Heart right ventricle (tissue), 16 donors: ENCODE data around the gene TMEM225B. TPM values are rescaled to one million over a fixed set of nuclear protein-coding genes. Genes with fewer than 3 reads are reported as not detected.
A peak's percentile ranks its signal among the peaks of the same experiment; 100 is the strongest.

Experiments used
- ATAC-seq, 8 donors: fragments of 200-7000 bp; cut with Tn5 transposase; one replicate each; pipeline ENCODE4 v1.9.1; 2020; ENCODE audit warnings: mild to moderate bottlenecking in 8 of 8, moderate library complexity in 8 of 8, moderate number of reproducible peaks in 1 of 8
- DNase-seq, 2 donors: peaks; one replicate each; pipeline ENCODE4 v3.0.0-alpha.2; 2020
- H3K27ac ChIP-seq, 10 donors: fragments of 200-600 bp; sonication (generic) in 2 of 10; one replicate each; pipeline versions ENCODE4 v1.5.0 to v1.8.0; 2020 to 2022; ENCODE audit warnings: mild to moderate bottlenecking in 3 of 10
- H3K27me3 ChIP-seq, 7 donors: fragments of 200-600 bp; one replicate each; pipeline ENCODE4 v1.8.0; 2021 to 2022; ENCODE audit warnings: mild to moderate bottlenecking in 2 of 7
- H3K36me3 ChIP-seq, 9 donors: fragments of 200-600 bp; sonication (generic) in 1 of 9; one replicate each; pipeline versions ENCODE4 v1.5.0 to v1.8.0; 2020 to 2022; ENCODE audit warnings: mild to moderate bottlenecking in 2 of 9
- H3K4me1 ChIP-seq, 9 donors: fragments of 200-600 bp; sonication (generic) in 1 of 9; one replicate each; pipeline versions ENCODE4 v1.5.0 to v1.8.0; 2020 to 2022; ENCODE audit warnings: mild to moderate bottlenecking in 4 of 9
- H3K4me3 ChIP-seq, 10 donors: fragments of 200-600 bp; sonication (generic) in 2 of 10; one replicate each; pipeline versions ENCODE4 v1.5.0 to v1.8.0; 2020 to 2022; ENCODE audit warnings: mild to moderate bottlenecking in 7 of 10, moderate library complexity in 2 of 10
- H3K9me3 ChIP-seq, 11 donors: fragments of 200-600 bp in 10 of 11; sonication (generic) in 2 of 11; one replicate each; pipeline versions ENCODE4 v1.5.0 to v1.8.0; 2013 to 2022; ENCODE audit warnings: mild to moderate bottlenecking in 2 of 11, control low read depth in 1 of 11, moderate library complexity in 1 of 11
- WGBS, 2 donors: extraction: QIAGEN DNeasy Blood & Tissue Kit; methylation state at CpG; one replicate each; pipeline ENCODE4 v1.1.7; 2013; ENCODE audit warnings: inconsistent platforms in 1 of 2; 5-methylcytosine and 5-hydroxymethylcytosine counted together
- intact Hi-C, 10 donors: fragments of 100-400 bp; cut with DNase I; formaldehyde crosslinking; loops; one replicate each; pipeline versions ENCODE4 v1.11.1 to v1.14.2; 2022
- polyA plus RNA-seq, 2 donors: library from polyadenylated mRNA; stranded (reverse); fragments of 200-250 nt; gene quantifications; one replicate each; pipeline ENCODE4 v1.2.3, GENCODE V29; 2013
- total RNA-seq, 10 donors: library from RNA; stranded (reverse); fragmentation: NEBNext Ultra II Directional in 3 of 10; extraction: Animal tissue kit (Norgen Biotek cat#: 25700) in 3 of 10; gene quantifications; one replicate each; pipeline versions ENCODE4 v1.2.1 to v1.2.4, GENCODE V29; 2021 to 2023
- TF ChIP-seq, protein P1 (sequence below), 9 donors: fragments of 200-600 bp; sonication (generic) in 2 of 9; IDR thresholded peaks; one replicate each; pipeline versions ENCODE4 v1.5.0 to v1.8.0; 2021 to 2022; ENCODE audit warnings: antibody characterized with exemption in 9 of 9, mild to moderate bottlenecking in 5 of 9, moderate library complexity in 1 of 9
- donor health status: Arrhythmogenic right ventricular cardiomyopathy.
- donor health status: ischemic (EF 13 %, LVEDD 7.1; RV severe dilation, severe dysfunction).
- donor health status: healthy with polysubstance abuse.
- donor health status: DM: no; HTN: yes; CAD: no.
- donor health status: DM: no; HTN: no; CAD: no.
- donor health status: ischemic (EF 25% LVEDD 6.9; RV normal size, moderate dysfunction).
- donor health status: ischemic (EF 25% LVEDD 5.7; RV mildly dilated, moderate dysfunction).
- donor health status: healthy.
- donor health status: DM: yes; HTN: yes; CAD: no.
- donor health status: Ischemic cardiomyopathy.
- donor health status: ischemic (EF 35%, LVEDD 5.7; RV mildly dilated, moderate dysfunction).
- donor health status: nonischemic (EF 11% LVEDD 7.7; RV severe dilation, severe dysfunction).
- donor health status: DM: yes; HTN: yes; CAD: no.
- donor health status: PGD.
- donor health status: ischemic (EF 29% LVEDD 5.4; RV normal size, mild dysfunction).
- donor health status: nonischemic (EF 23%, LVEDD 6.1; RV moderate dilation, normal function).

Gene TMEM225B
- total and polyA plus RNA-seq, 12 donors: 0.10 to 0.37 (median 0.23) TPM; not detected in 7

DNA sequence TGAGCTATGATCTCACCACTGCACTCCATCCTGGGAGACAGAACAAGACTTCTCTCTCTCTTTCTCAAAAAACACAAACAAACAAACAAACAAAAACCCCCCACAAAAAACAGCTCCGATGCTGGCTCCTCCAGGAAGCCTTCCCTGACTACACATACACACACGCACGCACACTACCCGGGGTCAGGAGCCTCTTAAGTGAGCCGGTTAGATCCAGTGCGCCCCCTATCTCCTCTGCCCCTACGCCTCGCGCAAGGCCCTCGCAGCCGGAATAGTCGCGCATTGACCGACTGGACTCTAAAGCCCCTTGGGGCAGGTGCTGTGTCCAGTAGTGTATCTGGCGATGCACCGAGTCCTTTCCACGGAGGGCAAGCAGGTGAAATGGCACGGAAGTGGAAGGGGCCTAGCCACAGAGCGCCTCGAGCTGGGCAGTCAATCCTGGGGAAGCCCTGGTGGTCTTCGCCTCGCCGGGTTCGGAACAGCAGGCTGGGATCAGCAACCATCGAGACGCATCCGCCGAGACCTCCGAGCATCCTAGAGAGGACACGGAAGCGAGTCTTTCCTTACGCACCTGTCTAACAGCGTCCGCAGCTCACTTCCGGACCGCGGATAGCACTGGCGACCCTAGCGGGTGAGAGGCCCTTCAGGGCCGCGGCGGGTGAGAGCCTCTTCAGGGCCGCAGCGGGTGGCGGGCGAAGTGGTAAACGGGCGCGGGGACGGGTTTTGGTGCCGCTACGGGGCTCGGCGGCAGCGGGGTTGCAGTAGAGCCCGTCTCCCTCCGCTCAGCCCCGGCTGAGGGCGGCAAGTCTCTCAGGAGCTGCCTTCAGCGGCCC is 18.5 kb downstream of the TMEM225B start, which contains the start of gene ZSCAN25:
Gene ZSCAN25, plus strand, starts transcription at position 588 of the 833 bp plus-strand sequence. CDS start 2,661 bp downstream, outside the sequence.
- WGBS, 2 donors: 0% methylated on average over 60 of the region's 60 CpGs
- Histone ChIP-seq H3K27me3 (no peaks in the 10 kb centered on the region), H3K4me1 (peaks cover 5 to 20% (median 13%) of the 10 kb centered on the region in 9 donors), H3K27ac (peak within 1 kb of the TSS in 9 of 10 donors; percentile 70 to 92 (median 85)), H3K4me3 (peak within 1 kb of the TSS; percentile 58 to 99 (median 86)), H3K36me3 (peaks cover 0 to 34% (median 28%) of the 10 kb centered on the region in 9 donors), H3K9me3 (no peaks in the 10 kb centered on the region)
- ATAC-seq (peak; percentile 96 to 99 (median 98)), DNase-seq (peak; percentile 89 to 91)
- intact Hi-C loops: loop anchor here in 3 of 10 donors (1.0 to 5.0 kb wide), 5 partner anchors 59 to 144 kb away; partner anchors contain the start of genes FAM200A (in 1 of the 3), ZNF655 (in 1 of the 3) and ZNF789 (in 1 of the 3)
- TF ChIP-seq, protein P1, sequence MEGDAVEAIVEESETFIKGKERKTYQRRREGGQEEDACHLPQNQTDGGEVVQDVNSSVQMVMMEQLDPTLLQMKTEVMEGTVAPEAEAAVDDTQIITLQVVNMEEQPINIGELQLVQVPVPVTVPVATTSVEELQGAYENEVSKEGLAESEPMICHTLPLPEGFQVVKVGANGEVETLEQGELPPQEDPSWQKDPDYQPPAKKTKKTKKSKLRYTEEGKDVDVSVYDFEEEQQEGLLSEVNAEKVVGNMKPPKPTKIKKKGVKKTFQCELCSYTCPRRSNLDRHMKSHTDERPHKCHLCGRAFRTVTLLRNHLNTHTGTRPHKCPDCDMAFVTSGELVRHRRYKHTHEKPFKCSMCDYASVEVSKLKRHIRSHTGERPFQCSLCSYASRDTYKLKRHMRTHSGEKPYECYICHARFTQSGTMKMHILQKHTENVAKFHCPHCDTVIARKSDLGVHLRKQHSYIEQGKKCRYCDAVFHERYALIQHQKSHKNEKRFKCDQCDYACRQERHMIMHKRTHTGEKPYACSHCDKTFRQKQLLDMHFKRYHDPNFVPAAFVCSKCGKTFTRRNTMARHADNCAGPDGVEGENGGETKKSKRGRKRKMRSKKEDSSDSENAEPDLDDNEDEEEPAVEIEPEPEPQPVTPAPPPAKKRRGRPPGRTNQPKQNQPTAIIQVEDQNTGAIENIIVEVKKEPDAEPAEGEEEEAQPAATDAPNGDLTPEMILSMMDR (IDR thresholded peaks at IDR 0.05): peak in 7 of 9 donors; percentile 22 to 55 (median 43)

DNA sequence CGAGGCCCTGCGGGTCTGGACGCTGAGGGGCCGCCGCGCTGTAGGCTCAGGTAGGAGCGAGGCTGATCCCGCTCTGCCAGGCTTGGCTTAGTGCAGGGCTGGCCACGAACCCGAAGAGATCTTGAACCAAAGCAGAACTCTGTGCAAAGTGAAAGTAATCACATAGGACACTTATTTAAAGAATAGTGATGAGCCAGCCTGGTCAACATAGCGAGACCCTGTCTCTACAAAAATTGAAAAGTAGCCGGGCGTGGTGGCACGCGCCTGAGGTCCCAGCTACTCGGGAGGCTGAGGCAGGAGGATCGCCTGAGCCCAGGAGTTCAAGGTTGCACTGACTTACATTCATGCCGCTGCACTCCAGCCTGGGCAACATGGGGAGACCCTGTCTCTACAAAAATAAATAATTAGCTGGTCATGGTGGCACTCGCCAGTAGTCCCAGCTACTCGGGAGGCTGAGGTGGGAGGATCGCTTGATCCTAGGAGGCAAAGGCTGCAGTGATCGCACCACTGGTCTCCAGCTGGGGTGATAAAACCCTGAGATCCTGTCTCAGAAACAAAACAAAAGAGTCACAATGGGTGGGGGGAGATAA is 19.2 kb downstream of the TMEM225B start:
- Histone ChIP-seq H3K4me1 (peaks cover 5 to 20% (median 13%) of the 10 kb centered on the region in 9 donors), H3K9me3 (no peaks in the 10 kb centered on the region), H3K4me3 (peak overlapping the region; percentile 58 to 99 (median 86)), H3K27me3 (no peaks in the 10 kb centered on the region), H3K27ac (peak overlapping the region in 9 of 10 donors; percentile 70 to 92 (median 85)), H3K36me3 (peaks cover 0 to 41% (median 35%) of the 10 kb centered on the region in 9 donors)
- TF ChIP-seq, protein P1 (IDR thresholded peaks at IDR 0.05): no peak
- DNase-seq (no peak), ATAC-seq (no peak)
- intact Hi-C loops: loop anchor here in 3 of 10 donors (1.0 to 5.0 kb wide), 5 partner anchors 60 to 145 kb away; partner anchors contain the start of genes FAM200A (in 1 of the 3), ZNF655 (in 1 of the 3) and ZNF789 (in 1 of the 3)
- 16 to 17% methylated on average over 22 of the region's 22 CpGs for WGBS, 2 donors

DNA sequence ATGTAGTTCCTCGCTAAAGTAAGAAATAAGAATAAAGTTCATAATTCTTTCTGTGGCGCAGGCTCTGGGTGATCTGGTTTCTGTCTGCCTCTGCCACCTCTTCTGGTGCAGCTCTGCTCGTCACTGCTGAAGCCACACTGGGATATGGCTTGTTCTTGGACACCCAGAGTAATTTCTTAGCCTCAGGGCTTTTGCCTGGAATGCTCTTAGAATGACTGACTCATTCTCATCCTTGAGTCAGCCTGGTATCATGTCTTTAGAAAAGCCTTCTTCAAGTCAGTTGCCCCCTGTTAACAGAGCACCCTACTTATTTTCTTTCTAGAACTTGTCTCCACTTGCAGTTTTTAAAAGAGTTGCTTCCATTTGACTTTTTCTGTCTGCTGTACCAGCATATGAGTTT is 20.7 kb downstream of the TMEM225B start:
- 85 to 87% methylated on average over 3 of the region's 3 CpGs for WGBS, 2 donors
- DNase-seq (no peak), ATAC-seq (no peak)
- peaks cover 5 to 20% (median 13%) of the 10 kb centered on the region in 9 donors for H3K4me1 ChIP-seq
- peaks cover 0 to 55% (median 49%) of the 10 kb centered on the region in 9 donors for H3K36me3 ChIP-seq
- intact Hi-C loops: loop anchor here in 3 of 10 donors (5.0 kb wide), 4 partner anchors 61 to 146 kb away; partner anchors contain the start of genes FAM200A (in 1 of the 3), ZNF655 (in 1 of the 3) and ZNF789 (in 1 of the 3)
- H3K4me3 ChIP-seq: no peak overlapping the region
- TF ChIP-seq, protein P1 (IDR thresholded peaks at IDR 0.05): no peak
- no peaks in the 10 kb centered on the region for H3K27me3 ChIP-seq
- H3K27ac ChIP-seq: no peak overlapping the region
- H3K9me3 ChIP-seq: no peaks in the 10 kb centered on the region
